HG03280 (cell line): Measurements from ENCODE around the gene REPS1.
"Not testable (repeated sequence)": the region's sequence is repeated elsewhere in the genome, so short reads cannot be mapped to it uniquely, and the experiment has no call there.

ENCODE experiments used
- ATAC-seq: cut with Tn5 transposase; IDR thresholded peaks from one replicate; pipeline ENCODE4 v1.9.1; 2021; ENCODE audit warnings: mild to moderate bottlenecking, moderate library complexity; ENCODE audit not compliant: unreplicated experiment

The REPS1 gene, protein sequence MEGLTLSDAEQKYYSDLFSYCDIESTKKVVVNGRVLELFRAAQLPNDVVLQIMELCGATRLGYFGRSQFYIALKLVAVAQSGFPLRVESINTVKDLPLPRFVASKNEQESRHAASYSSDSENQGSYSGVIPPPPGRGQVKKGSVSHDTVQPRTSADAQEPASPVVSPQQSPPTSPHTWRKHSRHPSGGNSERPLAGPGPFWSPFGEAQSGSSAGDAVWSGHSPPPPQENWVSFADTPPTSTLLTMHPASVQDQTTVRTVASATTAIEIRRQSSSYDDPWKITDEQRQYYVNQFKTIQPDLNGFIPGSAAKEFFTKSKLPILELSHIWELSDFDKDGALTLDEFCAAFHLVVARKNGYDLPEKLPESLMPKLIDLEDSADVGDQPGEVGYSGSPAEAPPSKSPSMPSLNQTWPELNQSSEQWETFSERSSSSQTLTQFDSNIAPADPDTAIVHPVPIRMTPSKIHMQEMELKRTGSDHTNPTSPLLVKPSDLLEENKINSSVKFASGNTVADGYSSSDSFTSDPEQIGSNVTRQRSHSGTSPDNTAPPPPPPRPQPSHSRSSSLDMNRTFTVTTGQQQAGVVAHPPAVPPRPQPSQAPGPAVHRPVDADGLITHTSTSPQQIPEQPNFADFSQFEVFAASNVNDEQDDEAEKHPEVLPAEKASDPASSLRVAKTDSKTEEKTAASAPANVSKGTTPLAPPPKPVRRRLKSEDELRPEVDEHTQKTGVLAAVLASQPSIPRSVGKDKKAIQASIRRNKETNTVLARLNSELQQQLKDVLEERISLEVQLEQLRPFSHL

DNA sequence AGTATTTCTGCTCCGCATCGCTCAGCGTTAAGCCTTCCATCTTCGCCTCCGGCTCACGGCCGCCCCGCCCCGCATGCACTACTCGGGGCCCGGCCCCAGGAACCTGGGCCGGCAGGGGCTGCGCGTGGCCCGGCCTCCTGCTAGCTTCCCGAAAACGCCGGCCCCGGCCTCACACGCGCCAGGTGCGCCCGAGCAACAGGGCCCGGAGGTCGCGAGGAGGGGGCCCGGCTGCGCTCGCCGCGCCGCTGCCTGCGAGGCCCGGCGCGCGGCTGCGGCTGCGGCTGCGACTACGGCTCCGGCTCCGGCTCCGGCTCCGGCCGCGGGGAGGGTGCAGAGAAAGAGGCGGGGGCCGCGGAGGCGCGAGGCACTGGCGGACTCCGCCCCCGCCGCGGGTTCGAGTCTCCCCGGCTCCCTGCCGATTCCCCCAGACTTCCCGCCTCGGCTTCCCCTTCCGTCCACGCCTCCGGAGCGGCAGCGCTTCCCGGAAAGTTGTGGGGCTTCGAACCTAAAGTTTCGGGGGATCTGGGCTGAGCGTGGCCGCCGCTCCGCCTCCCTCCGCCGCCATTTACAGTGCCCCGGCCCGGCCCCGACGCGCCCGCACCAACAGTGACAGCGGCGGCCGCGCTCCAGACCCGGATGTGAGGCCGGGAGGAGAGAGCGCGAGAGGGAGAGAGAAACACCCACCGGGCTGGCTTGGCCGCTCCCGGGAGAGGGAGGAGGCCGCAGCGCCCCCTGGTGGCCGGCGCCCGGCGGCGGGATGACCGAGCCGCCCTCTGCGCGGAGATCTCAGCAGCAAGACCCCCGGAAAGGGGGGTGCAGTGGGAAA is at the start of gene REPS1:
Gene REPS1 (minus strand): TSS at position 611 of the 826 bp plus-strand sequence. CDS start 571 bp downstream, at position 40.
- peak; percentile 91 for ATAC-seq

- ATAC-seq = no peak
Measured at GRCh38 chr6:139037490-139037889, 49.4 kb upstream of the REPS1 start.

DNA sequence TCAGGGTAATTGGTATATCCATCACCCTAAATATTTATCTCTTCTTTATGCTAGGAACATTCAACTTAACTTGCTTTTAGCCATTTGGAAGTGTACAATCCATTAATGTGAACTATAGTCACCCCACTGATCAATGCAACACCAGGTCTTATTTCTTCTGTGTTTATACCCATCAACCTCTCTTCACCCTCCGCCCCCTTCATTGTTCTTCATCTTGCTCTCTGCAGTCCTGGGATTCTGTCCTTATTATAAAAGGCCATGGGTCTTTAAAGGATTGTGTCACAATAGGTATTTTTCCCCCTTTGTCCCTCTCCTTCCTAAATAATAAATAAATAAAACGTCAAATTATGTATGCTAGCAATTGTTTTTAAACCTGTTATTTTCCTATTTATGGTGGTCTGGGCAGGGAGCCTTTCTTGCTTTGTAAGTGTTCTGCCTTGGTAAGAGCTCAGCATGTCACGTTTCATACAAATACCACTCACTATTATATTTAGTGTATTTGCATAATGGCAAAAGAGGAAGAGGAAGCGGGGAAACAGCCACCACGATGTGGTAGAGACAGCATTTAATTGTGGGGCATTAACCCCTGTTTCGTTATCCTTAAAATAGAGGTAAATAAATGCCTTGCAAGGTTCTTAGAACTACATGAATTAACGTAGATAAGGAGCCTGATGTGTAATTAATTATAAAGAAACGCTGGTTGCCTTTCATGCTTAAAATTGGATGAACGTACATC is 42.3 kb upstream of the REPS1 start:
- peak; percentile 59 for ATAC-seq

GRCh38 chr6:139029470-139030227 is 41.6 kb upstream of the REPS1 start:
- ATAC-seq = peak; percentile 34

- peak; percentile 53 for ATAC-seq
Measured at GRCh38 chr6:139028658-139029469, 40.8 kb upstream of the REPS1 start, which contains the start of gene ABRACL. Gene ABRACL, plus strand, starts transcription at chr6:139028745. Its CDS starts 5,416 bp downstream, at chr6:139034161.

- peak; percentile 1 for ATAC-seq
Measured at GRCh38 chr6:139028215-139028657, 40.2 kb upstream of the REPS1 start.

GRCh38 chr6:139027620-139028182 is 39.6 kb upstream of the REPS1 start:
- no peak for ATAC-seq

GRCh38 chr6:139025416-139025815 is 37.4 kb upstream of the REPS1 start:
- ATAC-seq = not testable (repeated sequence)

- no peak for ATAC-seq
Measured at GRCh38 chr6:139020689-139021088, 32.6 kb upstream of the REPS1 start.

GRCh38 chr6:139019722-139020121 is 31.7 kb upstream of the REPS1 start:
- no peak for ATAC-seq

DNA sequence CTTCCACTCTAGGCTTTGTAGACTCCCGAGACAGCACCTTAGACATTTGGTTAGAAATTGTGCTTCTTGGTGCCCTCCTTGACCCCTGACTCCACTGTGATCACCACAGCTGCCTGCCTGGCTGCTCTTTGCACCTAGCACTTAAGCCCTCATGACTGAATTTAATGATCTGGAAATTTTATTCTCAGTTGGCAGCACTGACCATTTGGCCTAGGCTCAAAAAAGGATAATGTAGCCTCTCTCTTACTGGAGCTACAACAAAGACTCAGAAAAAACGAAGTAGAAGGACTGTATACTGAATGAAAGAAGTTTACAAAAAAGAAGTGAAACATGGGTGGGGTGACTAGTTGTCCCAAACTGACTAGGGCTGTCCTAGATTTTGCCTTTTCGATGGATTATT is 29.2 kb upstream of the REPS1 start:
- ATAC-seq = no peak

DNA sequence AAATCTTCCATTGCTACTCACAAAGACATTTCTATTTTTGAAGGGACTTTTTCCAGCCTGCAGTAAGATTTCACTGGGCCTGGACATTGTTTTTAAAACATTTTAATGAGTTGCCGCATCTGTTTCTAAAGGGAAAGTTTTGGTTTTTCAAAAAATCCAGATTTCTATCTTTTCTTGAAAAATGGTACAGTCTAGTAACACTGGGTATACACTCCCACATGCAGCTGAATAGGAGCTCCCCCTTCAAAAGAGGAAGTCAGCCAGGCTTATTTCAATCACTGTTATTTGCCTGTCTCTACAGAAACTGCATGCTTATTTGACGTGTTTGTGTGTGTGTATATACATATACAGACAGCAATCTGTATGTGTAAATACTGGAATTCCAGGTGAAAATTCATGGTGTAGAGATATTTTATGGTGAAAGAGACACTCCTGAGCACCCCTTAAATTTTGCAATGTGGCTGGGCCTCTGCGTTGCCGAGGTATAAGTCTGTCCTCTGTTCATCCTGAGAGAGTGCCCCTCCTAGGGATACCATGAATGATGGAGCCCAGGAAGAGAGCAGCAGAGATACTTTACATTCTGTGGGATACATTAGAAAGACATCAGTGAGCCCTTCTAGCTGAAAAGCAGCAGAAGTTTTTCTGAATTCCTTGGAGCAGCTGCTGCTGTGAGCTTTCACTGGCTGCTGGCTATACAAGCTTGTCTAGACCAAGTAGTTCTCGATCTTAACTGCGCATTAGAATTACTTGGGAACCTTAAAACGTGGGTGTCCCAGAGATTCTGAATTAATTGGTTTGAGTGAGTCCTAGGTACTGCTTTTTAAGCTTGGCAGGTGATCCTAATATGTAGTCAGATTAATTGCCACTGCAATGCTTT is 28.5 kb upstream of the REPS1 start:
- ATAC-seq = peak; percentile 89

GRCh38 chr6:139014945-139015344 is 26.9 kb upstream of the REPS1 start:
- no peak for ATAC-seq

DNA sequence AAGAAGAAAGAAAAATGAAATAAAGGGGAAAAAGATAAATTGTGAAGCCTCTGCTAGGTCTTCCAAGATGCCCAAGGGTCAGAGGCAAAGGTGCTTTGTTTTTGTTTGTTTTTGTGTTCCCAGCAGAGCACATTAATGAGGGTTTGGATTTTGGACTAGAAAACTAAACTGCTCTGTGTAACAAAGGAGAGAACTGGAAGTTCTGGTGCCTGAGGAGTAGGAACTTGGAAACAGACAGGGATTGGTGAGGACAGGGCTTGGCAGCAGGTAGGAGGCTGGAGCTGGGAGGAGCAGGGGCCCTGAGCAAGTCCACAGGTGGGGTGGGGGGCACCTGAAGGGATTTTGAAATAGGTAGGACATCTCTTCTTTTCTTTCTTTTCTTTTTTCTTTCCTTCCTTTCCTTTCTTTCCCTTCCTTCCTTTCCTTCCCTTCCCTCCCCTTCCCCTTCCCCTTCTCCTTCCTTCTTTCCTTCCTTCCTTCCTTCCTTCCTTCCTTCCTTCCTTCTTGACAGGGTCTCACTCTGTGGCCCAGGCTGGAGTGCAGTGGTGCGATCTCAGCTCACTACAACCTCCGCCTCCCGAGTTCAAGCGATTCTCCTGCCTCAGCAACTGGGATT is 25.2 kb upstream of the REPS1 start:
- ATAC-seq = no peak

- no peak for ATAC-seq
Measured at GRCh38 chr6:139011980-139012379, 23.9 kb upstream of the REPS1 start.

- ATAC-seq = no peak
Measured at GRCh38 chr6:139010674-139011073, 22.6 kb upstream of the REPS1 start.

DNA sequence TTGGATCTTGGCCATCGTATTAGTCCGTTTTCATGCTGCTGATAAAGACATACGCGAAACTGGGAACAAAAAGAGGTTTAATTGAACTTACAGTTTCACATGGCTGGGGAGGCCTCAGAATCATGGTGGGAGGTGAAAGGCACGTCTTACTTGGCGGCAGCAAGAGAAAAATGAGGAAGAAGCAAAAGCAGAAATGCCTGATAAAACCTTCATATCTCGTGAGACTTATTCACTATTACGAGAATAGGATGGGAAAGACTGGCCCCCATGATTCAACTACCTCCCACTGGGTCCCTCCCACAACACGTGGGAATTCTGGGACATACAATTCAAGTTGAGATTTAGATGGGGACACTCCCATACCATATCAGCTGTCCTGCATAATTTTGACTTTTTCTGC is 20.1 kb upstream of the REPS1 start:
- ATAC-seq = no peak
